GM12892 (cell line): Measurements from ENCODE around the gene DAAM1.

Experiments
- DNase-seq: peaks from one replicate; pipeline ENCODE4 v3.0.0; 2011; ENCODE audit not compliant: insufficient read length
- FAIRE-seq: peaks from 2 replicates; lab custom pipeline; 2011; peaks lifted over from hg19 to GRCh38; lab: Jason Lieb, UNC
- POLR2A ChIP-seq: IDR thresholded peaks from 2 replicates; pipeline ENCODE4 v1.6.1; 2011; ENCODE audit warnings: low read depth, low read length, control low read depth
- POLR2AphosphoS5 ChIP-seq: IDR thresholded peaks from 2 replicates; pipeline ENCODE4 v1.6.1; 2011; ENCODE audit warnings: low read depth, low read length, control low read depth
- TAF1 ChIP-seq: IDR thresholded peaks from 2 replicates; pipeline ENCODE4 v1.6.1; 2011; ENCODE audit warnings: low read depth, mild to moderate bottlenecking, control low read depth, low read length, borderline replicate concordance

Gene DAAM1

DNA sequence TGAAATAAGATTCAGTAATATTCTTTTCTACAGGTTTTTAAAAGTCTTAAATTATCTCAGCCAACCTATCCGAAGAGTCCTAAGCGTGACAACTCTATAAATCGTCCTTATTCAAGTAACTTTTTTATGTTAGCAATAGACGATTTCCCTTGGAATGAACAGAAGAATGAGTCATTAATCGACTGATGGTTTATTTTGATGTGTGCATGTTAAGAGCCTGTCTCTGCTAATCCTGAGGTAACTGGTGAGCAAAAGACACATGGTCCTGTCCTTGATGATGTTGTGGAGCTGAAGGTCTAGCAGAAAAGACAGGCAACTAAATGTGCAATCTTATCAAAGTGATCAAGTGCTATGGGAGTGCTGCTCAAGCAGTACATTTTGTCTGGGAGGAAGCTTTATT lies 80.4 kb downstream of the DAAM1 start:
- DNase-seq (no peak), FAIRE-seq (no peak)
- no peak for TF ChIP-seq POLR2A
- no peak for TF ChIP-seq POLR2AphosphoS5
- TF ChIP-seq TAF1 = no peak

DNA sequence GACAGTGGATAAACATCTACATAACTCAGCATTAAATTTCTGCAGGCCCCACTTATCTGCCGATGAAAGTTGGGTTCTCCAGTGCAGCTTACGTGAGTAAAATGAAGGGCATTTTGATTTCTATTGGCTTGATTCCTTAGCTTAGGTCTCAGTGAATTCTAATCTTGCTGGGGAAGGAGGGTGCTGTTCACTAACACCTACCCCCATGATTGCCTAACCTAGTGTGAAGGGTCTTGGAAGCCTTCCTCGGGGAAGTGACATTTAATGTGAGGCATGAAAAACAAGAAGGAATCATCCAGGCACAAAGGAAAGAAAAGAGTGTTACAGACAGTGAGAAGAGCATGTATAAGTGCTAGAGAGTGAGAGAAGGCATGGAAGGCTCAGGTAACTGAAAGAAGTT lies 81.0 kb downstream of the DAAM1 start:
- DNase-seq = no peak

DNA sequence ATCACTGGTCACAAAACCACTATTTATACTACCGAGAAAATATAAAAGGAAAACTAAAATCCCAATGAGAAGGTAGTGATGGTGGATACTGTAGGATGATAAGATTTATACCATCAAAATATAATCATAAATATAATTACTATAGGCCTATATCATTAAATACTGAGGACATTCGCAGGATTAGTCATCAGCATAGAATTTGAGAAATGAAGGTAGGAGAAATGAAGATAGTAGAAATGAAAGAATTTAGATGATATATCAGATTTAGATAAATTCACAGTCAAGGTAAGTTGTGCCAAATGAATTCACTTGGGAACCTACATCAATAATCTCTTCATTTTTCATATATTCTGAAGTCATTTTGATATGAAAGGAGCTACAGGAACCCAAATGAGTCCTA lies 82.8 kb downstream of the DAAM1 start:
- TF ChIP-seq POLR2A = no peak
- no peak for TF ChIP-seq TAF1
- TF ChIP-seq POLR2AphosphoS5 = no peak
- FAIRE-seq (no peak), DNase-seq (no peak)

More for the DNA sequence above, 81.0 kb downstream of the DAAM1 start:
- TF ChIP-seq POLR2A (no peak), POLR2AphosphoS5 (no peak), TAF1 (no peak)
- no peak for FAIRE-seq

DNA sequence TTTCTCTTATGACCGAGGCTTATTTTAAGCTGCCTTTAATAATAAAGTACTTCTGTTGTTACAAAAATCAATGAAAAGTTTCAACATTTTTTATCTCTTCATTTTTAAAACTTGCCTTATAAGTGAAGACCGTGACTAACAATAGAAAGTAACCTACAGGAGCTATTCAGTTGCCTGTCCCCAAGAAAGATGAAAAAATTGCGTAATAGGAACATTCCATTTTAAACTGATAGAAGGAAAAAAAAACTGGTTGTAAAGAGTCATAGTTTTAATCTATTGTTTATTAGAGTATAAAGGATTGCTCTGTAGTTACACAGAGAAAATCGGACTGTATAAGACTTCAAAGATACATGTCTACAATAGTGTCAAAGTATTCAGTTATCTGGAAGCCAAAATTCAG lies 83.3 kb downstream of the DAAM1 start:
- FAIRE-seq (no peak), DNase-seq (no peak)
- TF ChIP-seq TAF1 = no peak
- TF ChIP-seq POLR2A = no peak
- no peak for TF ChIP-seq POLR2AphosphoS5

DNA sequence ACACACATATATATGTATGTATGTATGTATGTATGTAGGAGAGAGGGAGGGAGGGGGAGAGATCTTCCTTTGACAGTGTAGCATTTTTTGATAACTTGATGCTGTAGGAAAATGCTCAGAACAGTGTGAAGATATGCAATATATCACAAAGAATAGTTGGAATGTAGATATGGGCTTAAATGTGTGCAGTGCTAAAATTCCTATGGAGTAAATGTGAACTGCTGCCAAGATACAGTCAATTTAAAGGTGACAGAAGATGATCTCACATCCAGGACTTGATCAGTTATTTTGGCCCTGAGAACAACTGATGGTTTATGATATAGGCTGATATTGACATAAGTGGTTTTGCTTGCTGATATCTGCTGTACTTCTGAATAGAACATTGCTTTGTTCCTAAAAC lies 84.2 kb downstream of the DAAM1 start:
- TF ChIP-seq POLR2AphosphoS5 = no peak
- TF ChIP-seq TAF1 = no peak
- no peak for TF ChIP-seq POLR2A
- DNase-seq = no peak
- FAIRE-seq = no peak

DNA sequence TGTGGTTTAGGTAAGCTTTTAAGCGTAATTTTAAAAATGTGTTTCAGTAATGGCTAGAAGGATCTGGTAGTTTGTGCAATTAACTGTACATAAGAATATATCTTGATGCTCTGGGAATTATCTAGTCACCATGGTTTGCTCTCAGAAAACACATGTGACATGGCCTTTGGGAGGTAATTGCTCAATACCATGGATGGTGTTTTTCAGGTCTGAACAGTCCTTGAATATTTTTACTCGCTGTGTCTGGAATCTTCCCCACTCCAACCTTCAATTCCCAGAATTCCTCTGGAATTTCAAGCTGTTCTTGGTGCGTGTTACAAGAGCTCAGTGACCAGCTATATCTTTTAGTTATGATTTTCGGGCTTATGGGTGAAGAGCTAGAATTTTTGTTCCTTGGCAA lies 85.3 kb downstream of the DAAM1 start:
- TF ChIP-seq TAF1 = no peak
- no peak for TF ChIP-seq POLR2A
- no peak for TF ChIP-seq POLR2AphosphoS5
- DNase-seq (no peak), FAIRE-seq (no peak)

DNA sequence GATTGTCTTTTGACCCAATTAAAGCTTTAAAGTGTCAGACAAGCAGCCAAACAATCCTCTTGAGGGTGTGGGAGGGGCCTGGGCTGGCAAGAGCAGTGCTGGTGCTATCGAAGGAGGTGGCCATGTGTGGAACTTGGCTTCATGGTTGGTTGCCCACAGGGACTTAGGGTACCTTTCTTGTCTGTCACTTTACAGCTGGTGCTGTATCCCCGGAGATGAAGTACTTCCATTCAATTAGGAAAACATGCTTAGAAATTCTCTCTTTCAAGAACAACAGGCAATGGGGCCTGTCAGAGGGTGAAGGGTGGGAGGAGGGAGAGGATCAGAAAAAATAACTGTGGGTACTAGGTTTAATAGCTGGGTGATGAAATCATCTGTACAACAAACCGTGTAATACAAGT lies 86.5 kb downstream of the DAAM1 start:
- FAIRE-seq (peak; percentile 89), DNase-seq (no peak)
- no peak for TF ChIP-seq POLR2A
- no peak for TF ChIP-seq POLR2AphosphoS5
- no peak for TF ChIP-seq TAF1

DNA sequence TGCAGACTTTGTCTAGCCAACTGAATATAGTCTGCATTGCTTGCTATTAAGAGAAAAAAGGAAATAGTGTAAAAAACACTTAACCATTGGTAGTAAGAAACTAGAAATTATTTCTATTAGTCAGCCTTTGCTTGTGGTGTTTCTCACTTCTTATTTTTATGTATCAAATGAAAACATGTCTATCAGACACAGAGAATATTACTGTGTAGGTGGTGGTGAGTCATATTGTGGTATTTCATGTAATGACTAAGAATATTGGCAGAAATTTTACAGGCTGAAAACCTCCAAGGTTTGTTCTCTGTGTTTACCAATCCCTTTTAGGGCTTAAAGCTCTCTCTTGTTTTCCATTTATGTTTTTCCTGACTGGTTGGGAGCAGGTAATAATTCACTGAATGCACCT lies 87.2 kb downstream of the DAAM1 start:
- peak; percentile 46 for FAIRE-seq
- no peak for TF ChIP-seq TAF1
- TF ChIP-seq POLR2AphosphoS5 = no peak
- TF ChIP-seq POLR2A = no peak
- DNase-seq = no peak

DNA sequence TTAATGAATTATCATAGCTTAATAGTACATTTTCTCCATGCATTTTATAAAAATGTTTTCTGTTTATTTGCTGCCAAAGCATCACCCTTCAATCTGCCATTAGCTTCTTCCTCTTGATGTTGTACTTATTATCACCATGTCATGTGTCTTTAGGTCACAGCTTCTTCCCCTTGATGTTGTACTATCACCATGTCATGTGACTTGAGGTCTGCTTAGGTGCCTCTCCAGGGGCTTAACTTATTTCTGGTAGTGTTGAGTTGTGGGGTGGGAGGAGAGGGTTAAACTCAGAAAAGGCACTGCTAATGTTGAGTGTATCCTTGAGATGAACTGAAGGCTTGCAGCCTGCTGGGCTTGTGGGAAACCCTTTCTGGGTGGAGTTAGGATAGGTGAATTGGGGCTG lies 87.8 kb downstream of the DAAM1 start:
- FAIRE-seq (no peak), DNase-seq (no peak)
- no peak for TF ChIP-seq POLR2A
- TF ChIP-seq POLR2AphosphoS5 = no peak
- TF ChIP-seq TAF1 = no peak

DNA sequence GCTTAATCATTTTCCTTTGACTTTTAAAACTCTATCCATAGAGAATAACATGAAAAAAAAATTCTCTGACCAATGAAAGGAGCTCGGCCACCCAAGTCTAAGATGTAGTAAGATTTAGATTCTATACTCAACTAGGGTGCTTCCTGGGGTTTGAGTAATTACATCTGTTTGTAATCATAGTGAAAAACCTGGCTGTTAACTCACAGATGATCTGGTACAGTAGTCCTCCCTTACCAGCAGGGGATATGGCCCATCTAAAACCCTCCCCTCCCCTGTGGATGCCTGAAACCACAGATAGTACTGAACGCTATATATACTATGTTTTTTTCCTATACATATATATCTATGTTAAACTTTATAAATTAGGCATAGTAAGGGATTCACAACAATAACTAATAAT lies 89.2 kb downstream of the DAAM1 start:
- no peak for FAIRE-seq
- TF ChIP-seq POLR2AphosphoS5 = no peak
- no peak for TF ChIP-seq POLR2A

DNA sequence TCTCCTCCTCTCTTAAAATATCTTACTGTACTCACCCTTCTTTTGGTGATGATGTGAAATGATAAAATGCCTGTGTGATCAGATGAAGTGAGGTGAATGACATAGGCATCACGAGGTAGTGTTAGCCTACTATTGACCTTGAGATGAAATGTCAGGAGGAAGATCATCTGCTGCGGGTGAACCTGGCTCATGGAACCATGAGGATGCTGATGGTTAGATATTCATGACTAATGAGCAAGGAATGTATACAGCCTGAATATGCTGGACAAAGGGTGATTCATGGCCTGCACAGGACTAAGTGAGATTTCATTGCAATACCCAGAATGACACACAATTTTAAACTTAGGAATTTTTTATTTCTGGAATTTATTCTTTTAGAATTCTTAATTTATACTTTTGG lies 89.6 kb downstream of the DAAM1 start:
- no peak for FAIRE-seq
- TF ChIP-seq TAF1 (no peak), POLR2AphosphoS5 (no peak), POLR2A (no peak)

More for the DNA sequence above, 89.2 kb downstream of the DAAM1 start:
- DNase-seq = no peak

DNA sequence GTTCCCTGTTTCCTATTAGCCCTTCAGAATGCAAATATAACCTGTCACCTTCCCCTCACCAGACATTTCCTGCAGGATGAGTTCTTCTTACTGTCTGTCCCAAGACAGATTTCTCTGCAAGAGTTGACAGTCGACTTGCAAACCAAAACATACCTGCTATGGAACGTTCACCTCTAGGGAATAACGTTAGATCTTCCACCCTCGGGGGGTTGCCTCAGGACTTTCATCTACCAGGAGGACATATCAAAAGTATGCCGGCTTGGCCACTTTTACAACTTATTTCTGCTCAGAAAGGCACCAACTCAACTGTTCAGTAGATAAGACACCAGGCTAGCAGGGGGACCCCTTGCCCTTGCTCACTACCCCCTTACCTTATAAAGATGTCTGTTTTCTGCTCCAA lies 92.5 kb downstream of the DAAM1 start:
- no peak for FAIRE-seq
- no peak for TF ChIP-seq TAF1
- TF ChIP-seq POLR2AphosphoS5 = no peak
- no peak for TF ChIP-seq POLR2A
- no peak for DNase-seq

More for the DNA sequence above, 89.6 kb downstream of the DAAM1 start:
- no peak for DNase-seq

DNA sequence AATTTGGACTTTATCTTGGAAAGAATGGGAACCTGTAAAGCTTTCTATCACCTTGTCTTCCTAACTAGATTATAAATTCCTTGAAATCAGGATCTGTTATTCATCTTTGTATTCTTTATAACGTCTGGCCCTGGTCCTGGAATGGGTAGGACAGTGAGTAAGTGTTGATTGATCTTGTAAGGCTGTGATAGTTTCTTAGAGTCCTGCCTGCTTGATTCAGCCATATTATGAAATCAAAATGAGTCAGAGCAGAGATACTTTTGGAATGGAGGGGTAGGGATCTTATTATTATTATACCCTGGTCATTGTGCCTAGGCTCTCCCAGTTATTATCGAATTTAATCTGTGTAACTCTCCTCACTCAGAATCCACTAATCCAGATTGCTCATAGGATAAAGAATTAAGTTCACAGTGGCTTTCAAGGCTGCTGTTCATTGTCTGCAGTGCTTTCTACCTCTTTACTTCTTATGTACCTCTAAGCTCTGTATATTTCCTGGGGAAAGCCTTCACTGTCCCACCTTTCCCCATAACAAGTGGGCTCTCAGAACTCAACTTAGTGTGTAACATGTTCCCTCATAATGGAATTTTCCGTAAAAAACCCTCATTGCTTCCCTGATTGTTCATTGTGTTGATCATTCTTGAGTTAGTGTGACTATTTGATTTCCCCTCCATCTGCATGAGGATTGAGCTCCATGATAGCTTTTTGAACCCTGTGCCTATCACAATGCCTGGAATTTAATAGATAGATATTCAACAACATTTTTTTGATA lies 93.3 kb downstream of the DAAM1 start:
- DNase-seq = no peak
- no peak for TF ChIP-seq POLR2A
- no peak for TF ChIP-seq POLR2AphosphoS5
- no peak for TF ChIP-seq TAF1
- FAIRE-seq = no peak
